HCT116 (cell line): ENCODE data around the gene EPHB2. TPM values are rescaled to one million over a fixed set of nuclear protein-coding genes. Genes with fewer than 3 reads are reported as not detected.

ENCODE experiments used
- ATAC-seq: fragments of 200-7000 bp; cut with Tn5 transposase; 2 replicates; pipeline ENCODE4 v1.9.1; 2020; ENCODE audit warnings: mild to moderate bottlenecking, moderate library complexity
- BruUV-seq: library from RNA; stranded (reverse); fragments of 400-500 nt; replicated peaks from 2 replicates; lab custom pipeline; 2021; lab: Mats Ljungman, UMichigan
- CTCF ChIA-PET: fragments of 300-600 bp; sonication (Branson Sonifier 250); formaldehyde crosslinking; loops from one replicate; lab custom pipeline; 2021; ENCODE audit warnings: antibody characterized with exemption; lab: Charles Lee
- POLR2A ChIA-PET: fragments of 300-600, 350-600 bp; sonication (Branson Sonifier 250); formaldehyde crosslinking; loops from one replicate; lab custom pipeline; 2021; ENCODE audit warnings: antibody characterized with exemption; lab: Charles Lee
- RAD21 ChIA-PET, 2 experiments: fragments of 300-600 bp; sonication (Branson Sonifier 250); formaldehyde crosslinking; loops; one replicate each; lab custom pipeline; 2023; ENCODE audit warnings: low total read pairs in 2 of 2; ENCODE audit not compliant: uncharacterized antibody in 2 of 2, unreplicated experiment in 2 of 2, low non-redundant PET in 1 of 2; lab: Charles Lee
- DNase-seq: peaks from one replicate; pipeline ENCODE4 v3.0.0-alpha.2; 2010; ENCODE audit warnings: low read depth, low spot score
- H2AFZ ChIP-seq: fragments of 200-600 bp; shearing (Covaris generic), sonication (generic); 2 replicates; pipeline ENCODE4 v1.6.1; 2017; ENCODE audit warnings: low read depth, mixed run types, mixed read lengths, antibody characterized with exemption, low read length; ENCODE audit not compliant: poor library complexity, severe bottlenecking
- H3K27ac ChIP-seq: 2 replicates; pipeline ENCODE4 v1.5.1; 2012; ENCODE audit warnings: low read depth, low read length
- H3K27me3 ChIP-seq: fragments of 200-600 bp; sonication (generic); 2 replicates; pipeline ENCODE4 v1.6.1; 2016; ENCODE audit warnings: mixed run types, low read length, mixed read lengths; ENCODE audit not compliant: insufficient read depth
- H3K36me3 ChIP-seq, 2 experiments: fragments of 200-500 bp in 1 of 2; fragments of 200-600 bp in 1 of 2; sonication (Bioruptor generic) in 1 of 2; sonication (generic) in 1 of 2; 2 replicates each; pipeline versions ENCODE4 v1.5.1 to v1.6.1; 2014 to 2016; ENCODE audit warnings: low read length in 2 of 2, inconsistent platforms in 1 of 2, mixed read lengths in 1 of 2, mixed run types in 1 of 2; ENCODE audit not compliant: insufficient read depth in 2 of 2, control insufficient read depth in 1 of 2
- H3K4me1 ChIP-seq, 2 experiments: fragments of 200-600 bp in 1 of 2; sonication (generic) in 1 of 2; 2 replicates each; pipeline versions ENCODE4 v1.5.1 to v1.6.1; 2012 to 2017; ENCODE audit warnings: low read length in 2 of 2, inconsistent platforms in 1 of 2, mild to moderate bottlenecking in 1 of 2, mixed read lengths in 1 of 2, mixed run types in 1 of 2, moderate library complexity in 1 of 2; ENCODE audit not compliant: insufficient read depth in 2 of 2, control insufficient read depth in 1 of 2
- H3K4me2 ChIP-seq: fragments of 200-600 bp; sonication (generic); 2 replicates; pipeline ENCODE4 v1.6.1; 2017; ENCODE audit warnings: mixed run types, low read length, mixed read lengths
- H3K4me3 ChIP-seq, 2 experiments: fragments of 200-600 bp in 1 of 2; sonication (generic) in 1 of 2; replicated peaks in 1 of 2; 2 replicates each; pipeline ENCODE4 v1.5.1; 2011 to 2016; ENCODE audit warnings: low read length in 2 of 2, control low read depth in 1 of 2, low read depth in 1 of 2, mild to moderate bottlenecking in 1 of 2, mixed read lengths in 1 of 2, mixed run types in 1 of 2
- H3K79me2 ChIP-seq: fragments of 200-600 bp; sonication (generic); 2 replicates; pipeline ENCODE4 v1.6.1; 2017; ENCODE audit warnings: mild to moderate bottlenecking, mixed run types, low read length, moderate library complexity, mixed read lengths; ENCODE audit not compliant: insufficient read depth
- H3K9ac ChIP-seq: fragments of 200-600 bp; sonication (generic); 2 replicates; pipeline ENCODE4 v1.6.1; 2016; ENCODE audit warnings: low read length, mixed read lengths
- H3K9me2 ChIP-seq: fragments of 200-600 bp; sonication (generic), shearing (Covaris generic); 2 replicates; pipeline ENCODE4 v1.6.1; 2017; ENCODE audit warnings: mixed run types, mild to moderate bottlenecking, moderate library complexity; ENCODE audit not compliant: insufficient read depth
- H3K9me3 ChIP-seq, 2 experiments: fragments of 200-500 bp in 1 of 2; fragments of 200-600 bp in 1 of 2; sonication (Bioruptor generic) in 1 of 2; sonication (generic) in 1 of 2; 2 replicates each; pipeline ENCODE4 v1.6.1; 2014 to 2017; ENCODE audit warnings: low read length in 2 of 2, mixed read lengths in 2 of 2, inconsistent platforms in 1 of 2, low read depth in 1 of 2, mild to moderate bottlenecking in 1 of 2, mixed run types in 1 of 2, moderate library complexity in 1 of 2; ENCODE audit not compliant: control insufficient read depth in 1 of 2, insufficient read depth in 1 of 2
- H4K20me1 ChIP-seq: fragments of 200-600 bp; sonication (generic), shearing (Covaris generic); 2 replicates; pipeline ENCODE4 v1.6.1; 2017; ENCODE audit warnings: mixed run types, mild to moderate bottlenecking, moderate library complexity; ENCODE audit not compliant: insufficient read depth
- ELF1 ChIP-seq: IDR thresholded peaks from 2 replicates; pipeline ENCODE4 v1.6.1; 2012; ENCODE audit warnings: low read depth, borderline replicate concordance
- RAD21 ChIP-seq: IDR thresholded peaks from 2 replicates; pipeline ENCODE4 v1.6.1; 2012; ENCODE audit warnings: low read depth, mild to moderate bottlenecking
- YY1 ChIP-seq: IDR thresholded peaks from 2 replicates; pipeline ENCODE4 v1.6.1; 2011; ENCODE audit warnings: low read length, low read depth, moderate library complexity, mild to moderate bottlenecking; ENCODE audit not compliant: insufficient replicate concordance; ENCODE audit errors: extremely low read depth
- intact Hi-C: fragments of 100-400 bp; cut with micrococcal nuclease; formaldehyde crosslinking; loops from 2 replicates; pipeline ENCODE4 v1.10.0; 2022
- total RNA-seq: library from RNA; stranded (reverse); gene quantifications from one replicate; pipeline ENCODE4 v1.2.1, GENCODE V29; 2021; ENCODE audit not compliant: unreplicated experiment
- TF ChIP-seq, protein P1 (sequence below), 3 experiments: fragments of 200-600 bp in 1 of 3; sonication (generic) in 1 of 3; IDR thresholded peaks in 2 of 3; conservative IDR thresholded peaks in 1 of 3; 2 replicates each; pipeline ENCODE4 v1.5.1; 2012 to 2017; ENCODE audit warnings: low read depth in 2 of 3, low read length in 2 of 3, antibody characterized with exemption in 1 of 3, borderline replicate concordance in 1 of 3, control low read depth in 1 of 3, mild to moderate bottlenecking in 1 of 3, mixed read lengths in 1 of 3, mixed run types in 1 of 3, moderate library complexity in 1 of 3; ENCODE audit not compliant: insufficient read depth in 1 of 3
- TF ChIP-seq, protein P2 (sequence below): IDR thresholded peaks from 2 replicates; pipeline ENCODE4 v1.6.1; 2012

EPHB2 gene
- total RNA-seq, 1 experiment from 2014 or later = 19.5 TPM

DNA sequence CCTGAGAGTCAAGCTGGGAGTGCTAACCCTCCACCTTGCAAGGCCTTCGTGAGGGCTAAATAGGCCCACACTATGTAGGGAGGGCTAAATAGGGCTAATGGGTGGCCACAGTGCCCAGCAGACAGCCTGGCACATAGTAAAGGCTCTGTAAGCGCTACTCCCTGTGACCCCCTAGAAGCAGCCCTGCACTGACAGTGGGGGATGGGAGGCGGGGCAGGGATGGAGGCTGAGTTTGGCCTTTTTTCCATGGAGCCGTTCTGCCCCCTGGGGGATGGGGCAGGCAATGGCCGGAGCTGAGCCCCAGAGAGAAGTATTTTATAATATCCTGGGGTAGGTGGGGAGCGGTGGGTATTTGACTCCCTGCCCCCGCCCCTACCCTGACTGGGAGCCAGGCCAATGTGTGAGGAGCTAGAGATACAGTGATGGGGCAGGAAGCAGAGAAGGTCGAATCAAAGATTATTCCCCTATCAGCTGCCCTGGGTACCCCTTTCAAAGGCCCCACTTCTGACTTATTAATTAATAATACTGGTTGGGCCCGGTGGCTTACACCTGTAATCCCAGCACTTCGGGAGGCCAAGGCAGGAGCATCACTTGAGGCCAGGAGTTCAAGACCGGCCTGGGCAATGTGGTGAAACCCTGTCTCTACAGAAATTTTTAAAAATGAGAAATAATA is 219.7 kb downstream of the EPHB2 start:
- no peak overlapping the region for H3K4me2 ChIP-seq
- no peak overlapping the region for H3K27ac ChIP-seq
- POLR2A ChIA-PET = no interaction called here
- H3K9me3 ChIP-seq = no peaks in the 10 kb centered on the region
- H3K4me3 ChIP-seq = no peak overlapping the region
- BruUV-seq = no TSS peak
- no peak overlapping the region for H2AFZ ChIP-seq
- CTCF ChIA-PET = interaction anchor here (0.7 to 5.9 kb wide), 12 partner anchors 9 to 510 kb away, joined by 3 to 67 read pairs (median 6); no protein-coding TSS in a partner anchor
- H3K36me3 ChIP-seq = no peaks in the 10 kb centered on the region
- peak; percentile 41 for DNase-seq
- H3K27me3 ChIP-seq = no peaks in the 10 kb centered on the region
- TF ChIP-seq, protein P1, sequence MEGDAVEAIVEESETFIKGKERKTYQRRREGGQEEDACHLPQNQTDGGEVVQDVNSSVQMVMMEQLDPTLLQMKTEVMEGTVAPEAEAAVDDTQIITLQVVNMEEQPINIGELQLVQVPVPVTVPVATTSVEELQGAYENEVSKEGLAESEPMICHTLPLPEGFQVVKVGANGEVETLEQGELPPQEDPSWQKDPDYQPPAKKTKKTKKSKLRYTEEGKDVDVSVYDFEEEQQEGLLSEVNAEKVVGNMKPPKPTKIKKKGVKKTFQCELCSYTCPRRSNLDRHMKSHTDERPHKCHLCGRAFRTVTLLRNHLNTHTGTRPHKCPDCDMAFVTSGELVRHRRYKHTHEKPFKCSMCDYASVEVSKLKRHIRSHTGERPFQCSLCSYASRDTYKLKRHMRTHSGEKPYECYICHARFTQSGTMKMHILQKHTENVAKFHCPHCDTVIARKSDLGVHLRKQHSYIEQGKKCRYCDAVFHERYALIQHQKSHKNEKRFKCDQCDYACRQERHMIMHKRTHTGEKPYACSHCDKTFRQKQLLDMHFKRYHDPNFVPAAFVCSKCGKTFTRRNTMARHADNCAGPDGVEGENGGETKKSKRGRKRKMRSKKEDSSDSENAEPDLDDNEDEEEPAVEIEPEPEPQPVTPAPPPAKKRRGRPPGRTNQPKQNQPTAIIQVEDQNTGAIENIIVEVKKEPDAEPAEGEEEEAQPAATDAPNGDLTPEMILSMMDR (IDR thresholded peaks at IDR 0.05 in 2 of 3, conservative IDR thresholded peaks at IDR 0.05 in 1 of 3; ENCODE audit: borderline replicate concordance in 1 of 3, insufficient read depth in 1 of 3, low read depth in 2 of 3, low read length in 2 of 3) = peak; percentile 92 to 93 (median 93)
- TF ChIP-seq, protein P2, sequence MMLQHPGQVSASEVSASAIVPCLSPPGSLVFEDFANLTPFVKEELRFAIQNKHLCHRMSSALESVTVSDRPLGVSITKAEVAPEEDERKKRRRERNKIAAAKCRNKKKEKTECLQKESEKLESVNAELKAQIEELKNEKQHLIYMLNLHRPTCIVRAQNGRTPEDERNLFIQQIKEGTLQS = no peak
- TF ChIP-seq ELF1 (no peak), YY1 (peak; percentile 43), RAD21 (peak; percentile 97)
- TF ChIP-seq, all 23 proteins: peak for 3
- intact Hi-C loops = loop anchor here (1.0 kb wide), 4 partner anchors 226 to 510 kb away; no protein-coding TSS in a partner anchor
- RAD21 ChIA-PET = interaction anchor here (0.5 to 1.5 kb wide), 6 partner anchors 226 to 656 kb away, joined by 3 to 6 read pairs (median 5); no protein-coding TSS in a partner anchor
- no peaks in the 10 kb centered on the region for H3K9me2 ChIP-seq
- H3K79me2 ChIP-seq = no peaks in the 10 kb centered on the region
- no peak overlapping the region for H3K9ac ChIP-seq
- H3K4me1 ChIP-seq = 0 out of 4 replicates have a peak, but pooled peaks cover 0 to 2% of the 10 kb centered on the region in 2 experiments
- H4K20me1 ChIP-seq = no peaks in the 10 kb centered on the region
- ATAC-seq = peak; percentile 96
